Measurements from ENCODE around the gene FOXO4. TPM values are rescaled to one million over a fixed set of nuclear protein-coding genes. Genes with fewer than 3 reads are reported as not detected.

The FOXO4 gene
- total RNA-seq, 1 donor from 2014 or later: 15.0 TPM

DNA sequence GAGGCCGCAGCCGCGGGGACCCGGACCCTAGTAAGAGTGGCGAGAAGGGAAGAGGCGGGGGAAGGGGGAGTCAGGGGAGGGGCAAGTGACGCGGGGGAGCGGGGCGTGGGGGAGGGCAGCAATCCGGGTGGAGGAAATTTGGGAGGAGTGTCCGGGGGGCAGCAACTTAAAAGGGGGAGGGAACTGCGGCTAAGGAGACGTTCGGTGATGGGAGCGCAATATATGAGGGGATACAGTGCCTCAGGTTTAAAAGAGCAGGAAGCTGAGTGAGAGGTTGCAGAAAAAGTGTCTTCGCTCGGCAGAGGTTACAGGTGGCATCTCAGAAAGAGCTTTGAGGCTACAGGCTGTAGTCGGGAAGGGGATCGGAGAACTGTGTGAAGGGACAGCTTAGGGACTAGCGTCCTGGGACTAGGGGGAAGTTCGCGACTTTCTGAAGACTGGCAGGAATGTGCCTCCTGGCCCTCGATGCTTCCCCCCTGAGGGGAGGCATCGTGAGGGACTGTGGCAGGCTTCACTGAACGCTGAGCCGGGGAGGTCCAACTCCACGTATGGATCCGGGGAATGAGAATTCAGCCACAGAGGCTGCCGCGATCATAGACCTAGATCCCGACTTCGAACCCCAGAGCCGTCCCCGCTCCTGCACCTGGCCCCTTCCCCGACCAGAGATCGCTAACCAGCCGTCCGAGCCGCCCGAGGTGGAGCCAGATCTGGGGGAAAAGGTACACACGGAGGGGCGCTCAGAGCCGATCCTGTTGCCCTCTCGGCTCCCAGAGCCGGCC is 519 bp downstream of the FOXO4 start:
- peak overlapping the region; percentile 83 for H2AFZ ChIP-seq (ENCODE audit: low read depth, low read length)
- H3K4me1 Mint-ChIP-seq (ENCODE audit: low read depth, unreplicated experiment): peaks cover 7% of the 10 kb centered on the region

DNA sequence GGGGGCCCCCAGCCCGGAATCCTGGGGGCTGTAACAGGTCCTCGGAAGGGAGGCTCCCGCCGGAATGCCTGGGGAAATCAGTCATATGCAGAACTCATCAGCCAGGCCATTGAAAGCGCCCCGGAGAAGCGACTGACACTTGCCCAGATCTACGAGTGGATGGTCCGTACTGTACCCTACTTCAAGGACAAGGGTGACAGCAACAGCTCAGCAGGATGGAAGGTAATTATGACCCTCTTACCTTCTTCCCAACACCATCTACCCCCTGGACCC is 1.0 kb downstream of the FOXO4 start:
- Mint-ChIP-seq H3K27ac (ENCODE audit: unreplicated experiment) (no peak overlapping the region), H3K4me3 (ENCODE audit: unreplicated experiment) (peak overlapping the region; percentile 87), H3K27me3 (ENCODE audit: low read depth, unreplicated experiment) (peaks cover 3% of the 10 kb centered on the region), H3K36me3 (ENCODE audit: low read depth, unreplicated experiment) (no peaks in the 10 kb centered on the region), H3K4me1 (ENCODE audit: low read depth, unreplicated experiment) (peaks cover 7% of the 10 kb centered on the region), H3K9me3 (ENCODE audit: unreplicated experiment) (no peaks in the 10 kb centered on the region)
- Histone ChIP-seq H3K27me3 (ENCODE audit: insufficient read depth, low read length) (no peaks in the 10 kb centered on the region), H2AFZ (ENCODE audit: low read depth, low read length) (peak overlapping the region; percentile 83), H3K4me2 (ENCODE audit: low read length) (peak overlapping the region; percentile 99), H3K9me3 (ENCODE audit: insufficient read depth, low read depth, low read length) (no peaks in the 10 kb centered on the region), H3K36me3 (ENCODE audit: insufficient read depth, low read length) (no peaks in the 10 kb centered on the region), H4K20me1 (ENCODE audit: insufficient read depth, low read length) (no peaks in the 10 kb centered on the region), H3K79me2 (ENCODE audit: insufficient read depth, low read length) (no peaks in the 10 kb centered on the region), H3K4me1 (ENCODE audit: insufficient read depth, low read length) (peaks cover 3% of the 10 kb centered on the region), H3K4me3 (ENCODE audit: insufficient read depth, low read depth, low read length) (peak overlapping the region; percentile 81), H3K9ac (ENCODE audit: low read length) (peak overlapping the region; percentile 78), H3K27ac (ENCODE audit: low read depth, low read length) (no peak overlapping the region)
- FAIRE-seq (no peak), DNase-seq (ENCODE audit: low read depth) (no peak)
- TF ChIP-seq, protein P1, sequence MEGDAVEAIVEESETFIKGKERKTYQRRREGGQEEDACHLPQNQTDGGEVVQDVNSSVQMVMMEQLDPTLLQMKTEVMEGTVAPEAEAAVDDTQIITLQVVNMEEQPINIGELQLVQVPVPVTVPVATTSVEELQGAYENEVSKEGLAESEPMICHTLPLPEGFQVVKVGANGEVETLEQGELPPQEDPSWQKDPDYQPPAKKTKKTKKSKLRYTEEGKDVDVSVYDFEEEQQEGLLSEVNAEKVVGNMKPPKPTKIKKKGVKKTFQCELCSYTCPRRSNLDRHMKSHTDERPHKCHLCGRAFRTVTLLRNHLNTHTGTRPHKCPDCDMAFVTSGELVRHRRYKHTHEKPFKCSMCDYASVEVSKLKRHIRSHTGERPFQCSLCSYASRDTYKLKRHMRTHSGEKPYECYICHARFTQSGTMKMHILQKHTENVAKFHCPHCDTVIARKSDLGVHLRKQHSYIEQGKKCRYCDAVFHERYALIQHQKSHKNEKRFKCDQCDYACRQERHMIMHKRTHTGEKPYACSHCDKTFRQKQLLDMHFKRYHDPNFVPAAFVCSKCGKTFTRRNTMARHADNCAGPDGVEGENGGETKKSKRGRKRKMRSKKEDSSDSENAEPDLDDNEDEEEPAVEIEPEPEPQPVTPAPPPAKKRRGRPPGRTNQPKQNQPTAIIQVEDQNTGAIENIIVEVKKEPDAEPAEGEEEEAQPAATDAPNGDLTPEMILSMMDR (IDR thresholded peaks at IDR 0.05; ENCODE audit: insufficient read depth, low read depth, low read length): no peak
- no peak for TF ChIP-seq EZH2 (IDR thresholded peaks at IDR 0.05; ENCODE audit: insufficient read depth, low read length)

More for the DNA sequence above, 519 bp downstream of the FOXO4 start:
- FAIRE-seq (no peak), DNase-seq (ENCODE audit: low read depth) (peak; percentile 15)
- Histone ChIP-seq H3K4me2 (ENCODE audit: low read length) (peak overlapping the region; percentile 99), H3K27ac (ENCODE audit: low read depth, low read length) (no peak overlapping the region), H3K79me2 (ENCODE audit: insufficient read depth, low read length) (no peaks in the 10 kb centered on the region), H4K20me1 (ENCODE audit: insufficient read depth, low read length) (no peaks in the 10 kb centered on the region), H3K36me3 (ENCODE audit: insufficient read depth, low read length) (no peaks in the 10 kb centered on the region), H3K9me3 (ENCODE audit: insufficient read depth, low read depth, low read length) (no peaks in the 10 kb centered on the region), H3K27me3 (ENCODE audit: insufficient read depth, low read length) (no peaks in the 10 kb centered on the region), H3K9ac (ENCODE audit: low read length) (peak overlapping the region; percentile 78), H3K4me1 (ENCODE audit: insufficient read depth, low read length) (peaks cover 3% of the 10 kb centered on the region), H3K4me3 (ENCODE audit: insufficient read depth, low read depth, low read length) (peak overlapping the region; percentile 81)
- Mint-ChIP-seq H3K36me3 (ENCODE audit: low read depth, unreplicated experiment) (no peaks in the 10 kb centered on the region), H3K27me3 (ENCODE audit: low read depth, unreplicated experiment) (peaks cover 3% of the 10 kb centered on the region), H3K9me3 (ENCODE audit: unreplicated experiment) (no peaks in the 10 kb centered on the region), H3K4me3 (ENCODE audit: unreplicated experiment) (peak overlapping the region; percentile 87), H3K27ac (ENCODE audit: unreplicated experiment) (no peak overlapping the region)
- TF ChIP-seq EZH2 (IDR thresholded peaks at IDR 0.05; ENCODE audit: insufficient read depth, low read length): no peak
- TF ChIP-seq, protein P1 (IDR thresholded peaks at IDR 0.05; ENCODE audit: insufficient read depth, low read depth, low read length): no peak

DNA sequence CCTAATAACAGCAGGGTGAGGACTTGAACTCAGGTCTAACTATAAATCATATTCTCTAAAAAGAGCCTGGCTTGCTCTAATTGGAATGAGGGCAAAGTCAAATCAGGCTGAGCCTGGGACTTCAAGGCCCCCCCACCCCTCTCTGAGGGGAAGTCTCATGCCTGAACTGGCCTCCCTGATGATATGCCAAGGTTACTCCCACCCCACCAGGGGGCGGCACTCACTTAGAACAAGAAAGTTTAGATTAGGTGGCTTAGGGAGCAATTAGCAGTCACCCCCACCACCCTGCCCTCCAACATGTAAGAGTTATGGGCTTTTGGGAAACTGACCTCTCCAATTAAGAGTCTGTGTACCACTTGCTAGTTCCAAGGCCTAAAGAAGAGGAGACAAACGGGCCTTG is 2.7 kb downstream of the FOXO4 start:
- Mint-ChIP-seq H3K36me3 (ENCODE audit: low read depth, unreplicated experiment) (no peaks in the 10 kb centered on the region), H3K4me1 (ENCODE audit: low read depth, unreplicated experiment) (peaks cover 15% of the 10 kb centered on the region), H3K27ac (ENCODE audit: unreplicated experiment) (no peak overlapping the region), H3K27me3 (ENCODE audit: low read depth, unreplicated experiment) (peaks cover 3% of the 10 kb centered on the region), H3K9me3 (ENCODE audit: unreplicated experiment) (no peaks in the 10 kb centered on the region), H3K4me3 (ENCODE audit: unreplicated experiment) (no peak overlapping the region)
- Histone ChIP-seq H3K9ac (ENCODE audit: low read length) (no peak overlapping the region), H4K20me1 (ENCODE audit: insufficient read depth, low read length) (no peaks in the 10 kb centered on the region), H2AFZ (ENCODE audit: low read depth, low read length) (no peak overlapping the region), H3K79me2 (ENCODE audit: insufficient read depth, low read length) (no peaks in the 10 kb centered on the region), H3K4me1 (ENCODE audit: insufficient read depth, low read length) (peaks cover 3% of the 10 kb centered on the region), H3K4me3 (ENCODE audit: insufficient read depth, low read depth, low read length) (no peak overlapping the region), H3K9me3 (ENCODE audit: insufficient read depth, low read depth, low read length) (no peaks in the 10 kb centered on the region), H3K27ac (ENCODE audit: low read depth, low read length) (no peak overlapping the region), H3K4me2 (ENCODE audit: low read length) (no peak overlapping the region), H3K27me3 (ENCODE audit: insufficient read depth, low read length) (no peaks in the 10 kb centered on the region), H3K36me3 (ENCODE audit: insufficient read depth, low read length) (no peaks in the 10 kb centered on the region)
- DNase-seq (ENCODE audit: low read depth) (no peak), FAIRE-seq (no peak)
- TF ChIP-seq, protein P1 (IDR thresholded peaks at IDR 0.05; ENCODE audit: insufficient read depth, low read depth, low read length): peak; percentile 6
- TF ChIP-seq EZH2 (IDR thresholded peaks at IDR 0.05; ENCODE audit: insufficient read depth, low read length): no peak
